Lower lobe of right lung (tissue), 2 donors: ENCODE data around the gene EXD1. TPM values are rescaled to one million over a fixed set of nuclear protein-coding genes. Genes with fewer than 3 reads are reported as not detected.
"Not testable (repeated sequence)": the region's sequence is repeated elsewhere in the genome, so short reads cannot be mapped to it uniquely, and the experiment has no call there.

Experiments used
- ATAC-seq, 2 donors: fragments of 200-7000 bp; cut with Tn5 transposase; one replicate each; pipeline ENCODE4 v1.9.1; 2020 to 2022; ENCODE audit warnings: mild to moderate bottlenecking in 2 of 2, moderate library complexity in 2 of 2
- DNase-seq: peaks from one replicate; pipeline ENCODE4 v3.0.0-alpha.2; 2020
- H3K27ac ChIP-seq: fragments of 200-600 bp; one replicate; pipeline ENCODE4 v1.8.0; 2022
- H3K27me3 ChIP-seq: fragments of 200-600 bp; one replicate; pipeline ENCODE4 v1.8.0; 2022; ENCODE audit warnings: low read depth
- H3K36me3 ChIP-seq: fragments of 200-600 bp; one replicate; pipeline ENCODE4 v1.8.0; 2022; ENCODE audit warnings: mild to moderate bottlenecking
- H3K4me1 ChIP-seq: fragments of 200-600 bp; one replicate; pipeline ENCODE4 v1.8.0; 2022
- H3K4me3 ChIP-seq: fragments of 200-600 bp; one replicate; pipeline ENCODE4 v1.8.0; 2022; ENCODE audit warnings: mild to moderate bottlenecking
- H3K9me3 ChIP-seq: fragments of 200-600 bp; one replicate; pipeline ENCODE4 v1.8.0; 2022
- intact Hi-C: fragments of 100-400 bp; cut with DNase I; formaldehyde crosslinking; loops from one replicate; pipeline ENCODE4 v1.11.0; 2022
- total RNA-seq: library from RNA; stranded (reverse); fragmentation: NEBNext Ultra II Directional; extraction: Animal tissue kit (Norgen Biotek cat#: 25700); gene quantifications from one replicate; pipeline ENCODE4 v1.2.1, GENCODE V29; 2021
- TF ChIP-seq, protein P1 (sequence below): fragments of 200-600 bp; IDR thresholded peaks from one replicate; pipeline ENCODE4 v1.8.0; 2022; ENCODE audit warnings: antibody characterized with exemption, mild to moderate bottlenecking
- donor health status: DM: no; HTN: yes; CAD: no; lungs with severe emphysema.

EXD1 gene
- total RNA-seq, 1 donor from 2014 or later, result not detected

DNA sequence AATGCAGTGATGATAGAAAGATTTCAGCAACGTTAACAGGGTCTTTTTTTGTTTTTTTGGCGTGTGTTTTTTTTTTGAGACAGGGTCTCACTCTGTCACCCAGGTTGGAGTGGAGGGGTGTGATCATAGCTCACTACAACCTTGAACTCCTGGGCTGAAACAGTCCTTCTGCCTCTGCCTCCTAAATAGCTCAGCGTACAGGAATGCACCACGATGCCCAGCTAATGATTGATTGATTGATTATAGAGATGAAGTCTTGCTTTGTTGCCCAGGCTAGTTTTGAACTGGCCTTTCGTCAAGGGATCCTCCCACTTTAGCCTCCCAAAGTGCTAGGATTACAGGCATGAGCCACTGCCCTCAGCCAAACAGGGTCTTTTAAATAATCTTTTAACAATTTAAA is 7.5 kb upstream of the EXD1 start:
- Histone ChIP-seq H3K4me1 (peaks cover 23% of the 10 kb centered on the region), H3K9me3 (no peaks in the 10 kb centered on the region), H3K36me3 (peaks cover 17% of the 10 kb centered on the region), H3K27me3 (no peaks in the 10 kb centered on the region), H3K4me3 (no peak overlapping the region), H3K27ac (no peak overlapping the region)
- DNase-seq (no peak), ATAC-seq (no peak)
- TF ChIP-seq, protein P1, sequence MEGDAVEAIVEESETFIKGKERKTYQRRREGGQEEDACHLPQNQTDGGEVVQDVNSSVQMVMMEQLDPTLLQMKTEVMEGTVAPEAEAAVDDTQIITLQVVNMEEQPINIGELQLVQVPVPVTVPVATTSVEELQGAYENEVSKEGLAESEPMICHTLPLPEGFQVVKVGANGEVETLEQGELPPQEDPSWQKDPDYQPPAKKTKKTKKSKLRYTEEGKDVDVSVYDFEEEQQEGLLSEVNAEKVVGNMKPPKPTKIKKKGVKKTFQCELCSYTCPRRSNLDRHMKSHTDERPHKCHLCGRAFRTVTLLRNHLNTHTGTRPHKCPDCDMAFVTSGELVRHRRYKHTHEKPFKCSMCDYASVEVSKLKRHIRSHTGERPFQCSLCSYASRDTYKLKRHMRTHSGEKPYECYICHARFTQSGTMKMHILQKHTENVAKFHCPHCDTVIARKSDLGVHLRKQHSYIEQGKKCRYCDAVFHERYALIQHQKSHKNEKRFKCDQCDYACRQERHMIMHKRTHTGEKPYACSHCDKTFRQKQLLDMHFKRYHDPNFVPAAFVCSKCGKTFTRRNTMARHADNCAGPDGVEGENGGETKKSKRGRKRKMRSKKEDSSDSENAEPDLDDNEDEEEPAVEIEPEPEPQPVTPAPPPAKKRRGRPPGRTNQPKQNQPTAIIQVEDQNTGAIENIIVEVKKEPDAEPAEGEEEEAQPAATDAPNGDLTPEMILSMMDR, result no peak
- intact Hi-C loops, result no loop called here

DNA sequence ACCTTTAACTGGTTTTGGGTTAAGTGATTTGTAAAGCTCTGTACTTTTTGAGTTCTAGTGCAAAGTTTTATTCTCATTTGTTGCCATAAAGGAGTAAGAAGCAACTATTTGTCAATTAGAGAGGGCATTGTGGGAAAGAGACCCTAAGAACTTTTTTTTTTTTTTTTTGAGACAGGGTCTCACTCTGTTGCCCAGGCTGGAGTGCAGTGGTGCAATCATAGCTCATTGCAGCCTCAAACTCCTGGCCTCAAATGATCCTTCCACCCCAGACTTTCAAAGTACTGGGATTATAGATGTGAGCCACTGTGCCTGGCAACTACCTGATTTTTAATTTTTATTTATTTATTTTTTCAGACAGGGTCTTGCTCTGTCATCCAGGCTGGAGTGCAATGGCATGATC is 5.4 kb upstream of the EXD1 start:
- no peak for DNase-seq
- Histone ChIP-seq H3K27me3 (no peaks in the 10 kb centered on the region), H3K4me1 (peaks cover 28% of the 10 kb centered on the region), H3K9me3 (no peaks in the 10 kb centered on the region), H3K4me3 (no peak overlapping the region), H3K36me3 (peaks cover 1% of the 10 kb centered on the region), H3K27ac (no peak overlapping the region)
- intact Hi-C loops, result no loop called here
- TF ChIP-seq, protein P1, result no peak
- no peak for ATAC-seq

DNA sequence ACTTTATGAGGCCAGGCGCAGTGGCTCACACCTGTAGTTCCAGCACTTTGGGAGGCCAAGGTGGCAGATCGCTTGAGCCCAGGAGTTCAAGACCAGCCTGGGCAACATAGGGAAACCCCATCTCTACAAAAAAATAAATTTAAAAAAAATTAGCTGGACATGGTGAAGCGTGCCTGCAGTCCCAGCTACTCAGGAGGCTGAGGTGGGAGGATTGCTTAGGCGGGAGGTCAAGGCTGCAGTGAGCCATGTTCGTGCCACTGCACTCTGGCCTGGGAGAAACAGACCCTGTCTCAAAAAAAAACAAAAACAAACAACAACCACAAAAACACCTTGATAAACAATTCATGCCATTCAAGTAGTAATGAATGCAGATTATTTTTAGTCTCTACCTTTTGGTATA is 4.7 kb upstream of the EXD1 start:
- DNase-seq, ATAC-seq, H3K27me3 ChIP-seq, H3K27ac ChIP-seq, H3K4me3 ChIP-seq, intact Hi-C loops, H3K9me3 ChIP-seq, H3K36me3 ChIP-seq: not testable (repeated sequence)
- H3K4me1 ChIP-seq, result peaks cover 33% of the 10 kb centered on the region

DNA sequence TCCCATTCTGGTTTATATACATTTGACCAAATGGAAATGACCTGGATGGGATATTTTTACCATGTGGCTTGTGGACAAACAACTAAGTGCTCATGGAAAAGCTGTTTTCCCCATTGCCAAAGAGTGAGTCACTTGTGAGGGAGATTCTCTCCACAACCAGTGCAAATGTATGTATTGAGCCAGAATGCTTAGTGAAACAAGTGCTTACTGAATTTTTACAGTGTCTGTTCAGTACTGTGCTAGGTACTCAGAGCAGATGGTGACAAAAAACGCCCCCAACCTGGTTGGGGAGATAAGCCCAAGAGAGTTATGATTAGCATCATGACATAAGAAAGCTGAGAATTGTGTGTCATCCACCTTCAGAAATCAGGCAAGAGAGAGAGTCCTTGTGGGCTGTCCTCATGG is 2.8 kb upstream of the EXD1 start:
- DNase-seq (no peak), ATAC-seq (no peak)
- Histone ChIP-seq H3K9me3 (no peaks in the 10 kb centered on the region), H3K4me3 (no peak overlapping the region), H3K27ac (no peak overlapping the region), H3K27me3 (no peaks in the 10 kb centered on the region), H3K4me1 (peaks cover 34% of the 10 kb centered on the region), H3K36me3 (no peaks in the 10 kb centered on the region)
- TF ChIP-seq, protein P1, result no peak
- intact Hi-C loops, result no loop called here

DNA sequence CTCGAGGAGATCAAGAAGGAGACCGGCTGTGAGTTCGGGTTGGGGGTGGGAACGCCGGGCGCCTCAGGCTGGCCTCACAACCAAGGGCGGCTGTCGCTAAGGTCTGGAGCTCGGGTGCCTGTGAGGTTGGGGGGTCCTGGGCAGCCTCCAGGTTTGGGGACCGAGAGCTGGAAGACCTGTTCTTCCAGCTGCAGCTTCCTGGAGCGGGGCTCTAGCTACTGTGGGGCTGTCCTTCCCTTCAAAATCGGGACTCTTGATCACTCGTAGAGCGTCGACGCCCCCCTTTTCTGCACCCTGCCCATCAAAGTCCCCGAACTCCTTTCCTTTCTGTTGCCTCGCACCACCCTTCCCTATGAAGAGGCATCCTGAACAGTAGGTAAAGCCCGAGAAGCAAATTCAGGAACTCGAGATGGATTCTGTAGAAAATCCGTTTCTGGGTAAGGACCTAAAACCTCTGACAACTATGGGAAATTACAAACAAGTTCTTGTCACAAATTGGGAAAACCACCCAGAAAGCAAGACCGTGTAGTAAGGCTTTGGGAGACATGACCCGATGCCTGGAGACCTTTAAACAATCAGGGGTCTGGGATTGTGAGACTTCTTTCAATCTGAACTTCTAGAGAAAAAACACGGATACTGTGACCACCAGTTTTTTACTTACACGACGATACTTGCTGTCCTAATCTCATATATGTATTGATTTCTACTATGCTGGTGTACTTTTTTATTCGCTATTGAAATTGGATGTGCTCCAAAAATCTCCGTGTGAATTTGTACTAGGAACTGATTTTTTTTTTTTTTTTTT is 1.1 kb upstream of the EXD1 start:
- intact Hi-C loops, result no loop called here
- DNase-seq, result no peak
- TF ChIP-seq, protein P1, result no peak

DNA sequence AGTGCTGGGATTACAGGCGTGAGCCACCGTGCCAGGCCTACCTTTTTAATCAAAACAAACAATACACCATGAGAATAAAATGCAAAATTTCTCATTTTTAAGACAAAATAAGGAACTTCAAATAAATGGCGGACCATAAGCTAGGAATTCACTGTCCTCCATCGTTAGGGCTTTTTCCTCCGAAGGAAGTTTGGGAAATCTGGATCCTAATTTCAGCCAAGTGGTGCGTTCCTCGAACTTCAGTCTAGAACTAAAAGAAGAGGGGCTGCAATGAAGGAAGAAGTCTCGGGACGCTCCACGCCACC is 260 bp downstream of the EXD1 start:
- Histone ChIP-seq H3K36me3 (no peaks in the 10 kb centered on the region), H3K27me3 (no peaks in the 10 kb centered on the region), H3K4me3 (peak overlapping the region; percentile 76), H3K27ac (peak overlapping the region; percentile 90), H3K9me3 (no peaks in the 10 kb centered on the region), H3K4me1 (peaks cover 34% of the 10 kb centered on the region)
- DNase-seq (no peak), ATAC-seq (no peak)
- TF ChIP-seq, protein P1, result no peak
- intact Hi-C loops, result no loop called here

More for the DNA sequence above, 1.1 kb upstream of the EXD1 start:
- Histone ChIP-seq H3K36me3 (no peaks in the 10 kb centered on the region), H3K9me3 (no peaks in the 10 kb centered on the region), H3K27me3 (no peaks in the 10 kb centered on the region), H3K27ac (peak overlapping the region; percentile 90), H3K4me3 (peak overlapping the region; percentile 76), H3K4me1 (peaks cover 34% of the 10 kb centered on the region)
- ATAC-seq, result peak in 1 of 2 donors; percentile 60
